ENCODE measurements around the gene PEX14.

- TF ChIP-seq SPI1 (IDR thresholded peaks at IDR 0.05; ENCODE audit: borderline replicate concordance, low read depth): no peak
- no peak for TF ChIP-seq CTCF (IDR thresholded peaks at IDR 0.05; ENCODE audit: insufficient read depth, low read length)
These were observed 202.2 kb downstream of the PEX14 start for GRCh38 chr1:10676963-10677362.

Data from HL-60 (cell line).